GM23338 (cell line): Measurements from ENCODE around the gene AIP.

ENCODE experiments used
- CREB1 ChIP-seq: fragments of 250-450 bp; sonication (Bioruptor Pico); IDR thresholded peaks from 2 replicates; pipeline ENCODE4 v1.5.0; 2020; ENCODE audit warnings: low read depth, mild to moderate bottlenecking, moderate library complexity
- CTCF ChIP-seq, 2 experiments: fragments of 200-600 bp in 1 of 2; sonication (generic) in 1 of 2; conservative IDR thresholded peaks; 2 replicates each; pipeline versions ENCODE4 v1.5.1 to v1.6.1; 2016 to 2017; ENCODE audit warnings: antibody characterized with exemption in 2 of 2, low read depth in 2 of 2, mild to moderate bottlenecking in 2 of 2, moderate library complexity in 1 of 2

- TF ChIP-seq CREB1 (CRISPR knock-in tag), result no peak
- TF ChIP-seq CTCF (conservative IDR thresholded peaks at IDR 0.05; ENCODE audit: low read depth in 2 of 2), result no peak
These were observed 35.1 kb downstream of the AIP start for GRCh38 chr11:67517784-67518552.
